Transverse colon (tissue), 4 donors: ENCODE data around the gene EDC3. TPM values are rescaled to one million over a fixed set of nuclear protein-coding genes. Genes with fewer than 3 reads are reported as not detected.

Source experiments
- DNase-seq: peaks from one replicate; pipeline ENCODE4 v3.0.0-alpha.2; 2019
- H3K27ac ChIP-seq, 4 donors: fragments of 200-600 bp; sonication (generic); 2 replicates each; pipeline ENCODE4 v1.5.1; 2016 to 2018; ENCODE audit warnings: inconsistent platforms in 4 of 4
- H3K27me3 ChIP-seq: fragments of 200-600 bp; sonication (generic); 2 replicates; pipeline ENCODE4 v1.5.1; 2017; ENCODE audit warnings: inconsistent platforms
- H3K36me3 ChIP-seq, 4 donors: fragments of 200-600 bp; sonication (generic); 2 replicates each; pipeline ENCODE4 v1.5.1; 2017 to 2019; ENCODE audit warnings: inconsistent platforms in 4 of 4
- H3K4me1 ChIP-seq, 4 donors: fragments of 200-600 bp; sonication (generic); 2 replicates each; pipeline ENCODE4 v1.5.1; 2017 to 2020; ENCODE audit warnings: inconsistent platforms in 4 of 4
- H3K4me3 ChIP-seq, 4 donors: fragments of 200-600 bp; sonication (generic); 1 replicate in 1 of 4; 2 replicates in 3 of 4; pipeline versions ENCODE4 v1.5.1 to v1.6.1; 2017 to 2019; ENCODE audit warnings: inconsistent platforms in 4 of 4
- H3K9me3 ChIP-seq, 2 donors: fragments of 200-600 bp; sonication (generic); 2 replicates each; pipeline ENCODE4 v1.5.1; 2017 to 2019; ENCODE audit warnings: inconsistent platforms in 2 of 2
- EP300 ChIP-seq: sonication (generic); formaldehyde crosslinking; IDR thresholded peaks from one replicate; pipeline ENCODE4 v1.6.1; 2017; ENCODE audit warnings: antibody characterized with exemption, low read depth
- POLR2A ChIP-seq: fragments of 450-650 bp; IDR thresholded peaks from one replicate; pipeline ENCODE4 v1.6.1; 2016; ENCODE audit warnings: antibody characterized with exemption, mild to moderate bottlenecking, moderate library complexity
- POLR2AphosphoS5 ChIP-seq, 3 donors: sonication (generic); formaldehyde crosslinking; IDR thresholded peaks; one replicate each; pipeline ENCODE4 v1.6.1; 2016; ENCODE audit warnings: antibody characterized with exemption in 3 of 3
- WGBS, 2 donors: methylation state at CpG; one replicate each; pipeline ENCODE4 v1.1.5; 2018; ENCODE audit warnings: low coverage in 1 of 2; 5-methylcytosine and 5-hydroxymethylcytosine counted together
- in situ Hi-C, 4 donors: fragments of 200-750 bp; cut with MboI; loops; one replicate each; pipeline versions ENCODE4 v1.15.0 to v1.15.1; 2017; ENCODE audit warnings: low sequenced_read_pairs in 3 of 4, low pct_ligation_motif_present in 1 of 4, low pct_unique_long_range_greater_than_20kb in 1 of 4
- intact Hi-C: fragments of 100-400 bp; cut with DNase I; formaldehyde crosslinking; loops from one replicate; pipeline ENCODE4 v1.15.1; 2023; ENCODE audit warnings: low total_unique reads
- total RNA-seq, 4 donors: library from RNA; depleted of rRNA; stranded (reverse); fragments of >200 nt; gene quantifications; one replicate each; pipeline ENCODE4 v1.1.0, GENCODE V29; 2016
- TF ChIP-seq, protein P1 (sequence below), 5 experiments: fragments of 200-600 bp in 3 of 5; fragments of 450-650 bp in 2 of 5; sonication (generic) in 3 of 5; IDR thresholded peaks; 1 replicate in 2 of 5; 2 replicates in 3 of 5; pipeline ENCODE4 v1.5.1; 2016 to 2017; ENCODE audit warnings: antibody characterized with exemption in 5 of 5, inconsistent platforms in 3 of 5, mild to moderate bottlenecking in 2 of 5, moderate library complexity in 1 of 5

Gene EDC3
- total RNA-seq, 4 donors from 2014 or later = 23.2 to 112 (median 29.4) TPM

DNA sequence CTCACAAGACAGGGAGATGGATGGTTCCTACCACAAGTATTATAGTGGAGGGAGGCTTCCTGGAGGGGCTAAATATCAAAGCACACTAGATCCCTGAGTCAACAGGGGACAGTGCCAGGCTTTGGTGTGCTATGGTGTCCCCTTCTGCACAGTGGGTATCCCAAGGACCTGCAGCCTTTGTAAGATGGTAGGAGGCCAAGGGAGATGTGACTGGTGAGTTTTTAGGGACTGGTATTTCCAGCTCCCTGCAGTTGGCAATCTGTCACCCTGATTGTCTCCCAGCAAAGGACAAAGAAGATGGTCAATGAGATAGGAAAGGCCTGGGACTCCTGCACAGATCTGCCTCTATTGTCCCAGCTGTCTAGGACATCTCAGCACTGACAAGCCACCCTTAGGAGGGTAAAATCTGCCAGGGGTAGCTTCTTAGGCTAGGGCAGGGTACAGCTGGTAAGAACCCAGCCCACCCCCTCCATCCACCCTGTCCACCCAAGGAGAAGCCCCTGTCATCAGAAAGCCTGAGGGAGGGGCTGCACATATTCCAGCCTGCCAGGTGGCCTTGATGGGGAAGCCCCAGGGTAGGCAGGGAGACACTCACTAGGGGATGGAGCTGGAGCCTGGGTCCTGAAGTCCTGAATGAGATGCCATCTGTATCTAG is 28.9 kb upstream of the EDC3 start:
- Histone ChIP-seq H3K4me3 (no peak overlapping the region), H3K9me3 (no peaks in the 10 kb centered on the region), H3K4me1 (peaks cover 7 to 17% (median 14%) of the 10 kb centered on the region in 4 donors), H3K27ac (no peak overlapping the region), H3K27me3 (peaks cover 39% of the 10 kb centered on the region), H3K36me3 (no peaks in the 10 kb centered on the region)
- no peak for DNase-seq
- intact Hi-C loops (no loop called here), in situ Hi-C loops (no loop called here)
- TF ChIP-seq POLR2A = no peak
- TF ChIP-seq, protein P1, sequence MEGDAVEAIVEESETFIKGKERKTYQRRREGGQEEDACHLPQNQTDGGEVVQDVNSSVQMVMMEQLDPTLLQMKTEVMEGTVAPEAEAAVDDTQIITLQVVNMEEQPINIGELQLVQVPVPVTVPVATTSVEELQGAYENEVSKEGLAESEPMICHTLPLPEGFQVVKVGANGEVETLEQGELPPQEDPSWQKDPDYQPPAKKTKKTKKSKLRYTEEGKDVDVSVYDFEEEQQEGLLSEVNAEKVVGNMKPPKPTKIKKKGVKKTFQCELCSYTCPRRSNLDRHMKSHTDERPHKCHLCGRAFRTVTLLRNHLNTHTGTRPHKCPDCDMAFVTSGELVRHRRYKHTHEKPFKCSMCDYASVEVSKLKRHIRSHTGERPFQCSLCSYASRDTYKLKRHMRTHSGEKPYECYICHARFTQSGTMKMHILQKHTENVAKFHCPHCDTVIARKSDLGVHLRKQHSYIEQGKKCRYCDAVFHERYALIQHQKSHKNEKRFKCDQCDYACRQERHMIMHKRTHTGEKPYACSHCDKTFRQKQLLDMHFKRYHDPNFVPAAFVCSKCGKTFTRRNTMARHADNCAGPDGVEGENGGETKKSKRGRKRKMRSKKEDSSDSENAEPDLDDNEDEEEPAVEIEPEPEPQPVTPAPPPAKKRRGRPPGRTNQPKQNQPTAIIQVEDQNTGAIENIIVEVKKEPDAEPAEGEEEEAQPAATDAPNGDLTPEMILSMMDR (IDR thresholded peaks at IDR 0.05) = no peak
- TF ChIP-seq POLR2AphosphoS5 (IDR thresholded peaks at IDR 0.05) = no peak
- TF ChIP-seq EP300 = no peak

DNA sequence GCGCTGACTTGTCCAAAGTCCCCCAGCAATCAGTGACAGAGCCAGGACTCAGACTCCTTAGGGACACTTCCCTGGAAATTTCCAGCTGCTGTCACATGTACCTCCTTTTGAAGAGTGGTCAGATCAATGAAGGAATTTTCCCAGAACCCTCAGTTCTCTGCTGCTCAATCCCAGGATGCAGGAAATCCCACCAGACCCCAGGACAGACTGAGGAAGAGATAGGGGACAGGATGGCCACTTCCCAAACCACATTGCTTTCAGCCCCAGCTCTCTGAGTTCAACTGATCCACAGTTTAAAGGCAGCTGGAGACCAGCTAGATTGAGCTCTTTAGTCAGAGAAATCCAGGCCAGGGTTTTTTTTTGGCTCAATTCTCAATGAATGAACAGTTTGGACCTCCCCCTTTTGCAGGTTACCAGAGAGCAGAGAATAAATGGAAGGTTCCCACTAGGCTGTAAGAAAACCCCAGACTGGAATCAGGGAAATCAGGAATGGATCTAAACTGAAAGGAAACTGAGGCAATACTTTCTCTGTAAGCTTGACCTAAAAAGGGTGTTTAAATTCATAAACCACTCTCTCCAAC is 28.0 kb upstream of the EDC3 start:
- H3K36me3 ChIP-seq = no peaks in the 10 kb centered on the region
- peaks cover 39% of the 10 kb centered on the region for H3K27me3 ChIP-seq
- in situ Hi-C loops = no loop called here
- H3K27ac ChIP-seq = no peak overlapping the region
- H3K4me3 ChIP-seq = no peak overlapping the region
- TF ChIP-seq POLR2A = no peak
- TF ChIP-seq POLR2AphosphoS5 (IDR thresholded peaks at IDR 0.05) = no peak
- no peak for TF ChIP-seq EP300
- TF ChIP-seq, protein P1 (IDR thresholded peaks at IDR 0.05) = no peak
- H3K4me1 ChIP-seq = peaks cover 7 to 17% (median 14%) of the 10 kb centered on the region in 4 donors
- DNase-seq = no peak
- intact Hi-C loops = no loop called here
- H3K9me3 ChIP-seq = no peaks in the 10 kb centered on the region
- 43 to 92% methylated on average over 1 of the region's 1 CpG for WGBS, 2 donors

DNA sequence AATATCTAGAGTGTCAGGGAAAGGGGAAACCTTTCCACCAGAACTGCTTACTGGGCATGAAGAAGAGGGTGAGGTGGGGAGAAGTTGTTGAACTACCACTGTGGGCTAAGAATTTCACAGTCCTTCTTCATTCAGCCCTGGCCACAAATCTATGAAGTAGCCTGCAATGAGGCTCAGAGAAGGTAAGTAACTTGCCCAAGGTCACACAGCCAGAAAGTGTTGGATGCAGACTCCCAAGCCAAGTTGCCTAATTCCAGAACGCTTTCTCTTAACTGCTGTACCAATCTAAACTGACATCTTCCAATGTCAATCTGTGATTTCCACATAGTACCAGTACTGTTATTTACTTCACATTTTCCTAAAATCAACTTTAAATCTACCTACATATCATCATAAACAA is 27.4 kb upstream of the EDC3 start:
- TF ChIP-seq EP300 (no peak), POLR2A (no peak), POLR2AphosphoS5 (IDR thresholded peaks at IDR 0.05) (no peak)
- TF ChIP-seq, protein P1 (IDR thresholded peaks at IDR 0.05) = no peak
- no peaks in the 10 kb centered on the region for H3K9me3 ChIP-seq
- H3K36me3 ChIP-seq = no peaks in the 10 kb centered on the region
- no peak overlapping the region for H3K4me3 ChIP-seq
- H3K27ac ChIP-seq = no peak overlapping the region
- in situ Hi-C loops (no loop called here), intact Hi-C loops (no loop called here)
- peaks cover 39% of the 10 kb centered on the region for H3K27me3 ChIP-seq
- no peak for DNase-seq
- peaks cover 7 to 17% (median 14%) of the 10 kb centered on the region in 4 donors for H3K4me1 ChIP-seq
- 62% methylated on average over 1 of the region's 1 CpG; no CpG with 5 or more reads in 1 of the 2 donors for WGBS, 2 donors

DNA sequence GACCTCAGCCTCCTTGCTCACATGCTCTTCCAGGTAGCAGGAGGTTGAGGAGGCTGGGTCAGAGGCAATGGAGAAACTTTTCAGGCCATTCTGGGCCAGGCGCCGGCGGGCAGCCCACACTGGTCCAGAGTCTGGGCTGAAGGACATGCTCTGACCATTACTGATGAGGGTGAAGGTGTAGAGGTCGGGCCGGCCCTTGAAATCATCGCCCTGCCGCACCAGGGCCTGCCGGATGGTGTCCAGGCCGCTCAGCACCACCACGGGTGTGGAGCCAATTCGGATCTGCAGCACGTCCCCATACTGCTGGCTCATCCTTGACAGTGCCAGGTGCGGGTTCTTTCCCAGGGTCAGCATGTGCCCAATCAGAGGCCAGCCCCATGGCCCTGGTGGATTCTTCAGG is 26.8 kb upstream of the EDC3 start:
- no peak overlapping the region for H3K4me3 ChIP-seq
- TF ChIP-seq POLR2AphosphoS5 (IDR thresholded peaks at IDR 0.05) = no peak
- TF ChIP-seq, protein P1 (IDR thresholded peaks at IDR 0.05) = no peak
- TF ChIP-seq POLR2A = no peak
- no peak for TF ChIP-seq EP300
- intact Hi-C loops = no loop called here
- H3K9me3 ChIP-seq = no peaks in the 10 kb centered on the region
- H3K27me3 ChIP-seq = peaks cover 33% of the 10 kb centered on the region
- no peaks in the 10 kb centered on the region for H3K36me3 ChIP-seq
- H3K4me1 ChIP-seq = peaks cover 7 to 17% (median 14%) of the 10 kb centered on the region in 4 donors
- H3K27ac ChIP-seq = no peak overlapping the region
- 86% methylated on average over 13 of the region's 13 CpGs; no CpG with 5 or more reads in 1 of the 2 donors for WGBS, 2 donors
- no peak for DNase-seq
- in situ Hi-C loops = no loop called here
